AG09309 (cell line): ENCODE results near the gene CHD9NB.

Experiments
- DNase-seq: peaks from one replicate; pipeline ENCODE4 v3.0.0-alpha.2; 2010; ENCODE audit warnings: low read depth
- H3K4me3 ChIP-seq: 2 replicates; pipeline ENCODE4 v1.5.1; 2011; ENCODE audit warnings: mild to moderate bottlenecking, low read depth, low read length, moderate library complexity; ENCODE audit not compliant: control insufficient read depth
- CTCF ChIP-seq: IDR thresholded peaks from 2 replicates; pipeline ENCODE4 v1.5.1; 2011; ENCODE audit warnings: mild to moderate bottlenecking, low read depth, low read length, inconsistent platforms; ENCODE audit not compliant: insufficient read depth, control insufficient read depth; ENCODE audit errors: missing control alignments

Gene CHD9NB

GRCh38 chr16:53068423-53068833 lies 15.7 kb upstream of the CHD9NB start:
- no peak for DNase-seq
- no peak for TF ChIP-seq CTCF
- no peak overlapping the region for H3K4me3 ChIP-seq

- no peak overlapping the region for H3K4me3 ChIP-seq
- no peak for TF ChIP-seq CTCF
- no peak for DNase-seq
Measured at GRCh38 chr16:53067675-53068074, 15.0 kb upstream of the CHD9NB start.

- H3K4me3 ChIP-seq: no peak overlapping the region
- no peak for DNase-seq
- no peak for TF ChIP-seq CTCF
Measured at GRCh38 chr16:53065461-53066061, 12.9 kb upstream of the CHD9NB start.

GRCh38 chr16:53064081-53064578 lies 11.4 kb upstream of the CHD9NB start:
- DNase-seq: no peak
- no peak overlapping the region for H3K4me3 ChIP-seq
- TF ChIP-seq CTCF: no peak

- H3K4me3 ChIP-seq: no peak overlapping the region
- TF ChIP-seq CTCF: no peak
- DNase-seq: no peak
Measured at GRCh38 chr16:53061701-53062159, 9.0 kb upstream of the CHD9NB start.

GRCh38 chr16:53061256-53061655 lies 8.6 kb upstream of the CHD9NB start:
- no peak overlapping the region for H3K4me3 ChIP-seq
- DNase-seq: no peak

More at GRCh38 chr16:53061256-53061655, 8.6 kb upstream of the CHD9NB start:
- TF ChIP-seq CTCF: no peak
